ENCODE measurements around the gene MMP26.

The MMP26 gene

DNA sequence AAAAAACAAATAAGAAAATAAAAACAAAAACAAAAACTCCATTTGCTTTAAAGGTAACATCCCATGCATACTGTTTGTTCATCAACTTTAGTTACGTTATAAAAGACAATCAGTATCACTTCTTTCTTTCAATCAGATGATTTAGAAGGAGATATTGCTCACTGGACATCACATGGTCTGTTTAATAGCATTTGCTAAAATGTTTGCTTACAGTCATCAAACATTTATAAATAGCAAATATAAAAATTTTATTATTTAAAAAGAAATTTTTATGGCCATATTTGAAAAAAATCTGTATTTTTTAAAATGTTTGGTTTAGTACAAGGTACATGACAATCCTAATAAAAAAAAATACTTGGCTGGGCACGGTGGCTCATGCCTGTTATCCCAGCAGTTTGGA lies 22.6 kb downstream of the MMP26 start:
- DNase-seq: no peak

DNA sequence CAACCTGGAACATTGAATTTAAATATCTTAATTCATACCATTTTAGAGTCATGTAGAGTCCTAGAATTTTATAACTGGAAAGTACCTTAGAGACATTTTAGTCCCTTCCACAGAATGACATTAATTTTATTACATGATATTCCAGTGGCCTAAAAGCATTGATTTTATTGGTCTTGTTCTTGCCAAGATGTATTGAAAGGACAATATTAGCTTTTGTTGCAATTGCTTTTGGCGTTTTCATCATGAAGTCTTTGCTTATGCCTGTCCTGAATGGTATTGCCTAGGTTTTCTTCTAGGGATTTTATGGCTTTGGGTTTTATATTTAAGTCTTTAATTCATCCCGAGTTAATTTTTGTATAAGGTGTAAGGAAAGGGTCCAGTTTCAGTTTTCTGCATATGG lies 36.2 kb downstream of the MMP26 start:
- DNase-seq: no peak

GRCh38 chr11:4748438-4748837 lies 43.9 kb downstream of the MMP26 start:
- no peak for DNase-seq

- no peak for DNase-seq
Measured at GRCh38 chr11:4751201-4751600, 46.6 kb downstream of the MMP26 start.

All from activated CD4-positive, alpha-beta T cell treated with anti-CD3 and anti-CD28 coated beads, Interleukin-2, amount 50 U/mL, for 4 hours (primary cell).